ENCODE measurements around the gene LCN15.
"Not testable (repeated sequence)": the region's sequence is repeated elsewhere in the genome, so short reads cannot be mapped to it uniquely, and the experiment has no call there.

The LCN15 gene

GRCh38 chr9:136773386-136774044 is 9.2 kb upstream of the LCN15 start:
- no peak for DNase-seq

DNA sequence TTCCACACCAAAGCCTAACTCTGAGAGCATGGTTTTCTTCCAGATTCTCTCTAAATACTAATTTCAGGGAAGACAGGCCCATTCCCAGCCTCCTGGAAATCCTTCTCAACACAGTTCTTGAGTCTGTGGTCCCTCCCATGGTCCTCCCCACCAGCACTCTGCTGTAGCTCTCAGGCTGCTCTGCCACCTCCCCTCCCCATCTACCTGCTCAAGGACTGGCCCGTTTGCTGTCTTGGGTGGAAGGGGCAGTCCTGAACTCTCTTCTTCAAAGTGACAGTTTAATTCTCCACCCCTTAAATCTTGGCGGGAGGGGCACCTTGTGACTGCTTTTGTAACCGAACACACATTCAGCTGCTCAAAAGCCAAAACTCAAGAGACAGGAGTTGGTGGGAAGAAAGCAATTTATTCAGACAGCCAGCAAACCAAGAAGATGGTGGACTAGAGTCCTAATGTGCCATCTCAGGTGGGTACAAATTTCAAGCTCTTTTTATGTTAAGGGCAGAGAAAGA is 7.6 kb upstream of the LCN15 start:
- no peak for DNase-seq

DNA sequence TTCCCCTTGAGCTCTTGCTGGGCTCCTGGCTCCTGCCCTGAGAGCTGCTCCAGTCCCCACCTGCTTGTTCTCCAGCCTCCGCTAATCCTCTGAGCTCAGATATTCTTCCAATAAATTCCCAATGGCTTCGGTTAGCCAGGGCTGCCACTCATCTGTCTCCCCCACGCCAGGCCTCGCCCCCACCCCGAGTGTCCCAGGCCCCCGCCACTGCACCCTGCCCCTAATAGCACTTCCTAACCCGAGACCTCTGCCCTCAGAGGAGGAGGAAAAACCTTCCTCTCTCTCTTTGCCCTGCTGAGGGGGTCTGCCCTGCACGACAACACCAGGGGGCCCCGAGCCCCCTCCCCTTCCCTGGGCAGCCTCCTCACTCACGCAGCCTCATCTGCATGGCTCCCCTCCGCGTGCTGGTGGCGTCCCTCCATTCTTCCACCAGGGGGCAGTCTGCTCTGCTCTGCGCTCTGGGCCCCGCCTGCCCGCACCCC is 5.4 kb upstream of the LCN15 start:
- DNase-seq: peak; percentile 32

GRCh38 chr9:136766410-136767120 is 2.2 kb upstream of the LCN15 start:
- peak; percentile 34 for DNase-seq

GRCh38 chr9:136765745-136766409 is 1.6 kb upstream of the LCN15 start:
- not testable (repeated sequence) for DNase-seq

DNA sequence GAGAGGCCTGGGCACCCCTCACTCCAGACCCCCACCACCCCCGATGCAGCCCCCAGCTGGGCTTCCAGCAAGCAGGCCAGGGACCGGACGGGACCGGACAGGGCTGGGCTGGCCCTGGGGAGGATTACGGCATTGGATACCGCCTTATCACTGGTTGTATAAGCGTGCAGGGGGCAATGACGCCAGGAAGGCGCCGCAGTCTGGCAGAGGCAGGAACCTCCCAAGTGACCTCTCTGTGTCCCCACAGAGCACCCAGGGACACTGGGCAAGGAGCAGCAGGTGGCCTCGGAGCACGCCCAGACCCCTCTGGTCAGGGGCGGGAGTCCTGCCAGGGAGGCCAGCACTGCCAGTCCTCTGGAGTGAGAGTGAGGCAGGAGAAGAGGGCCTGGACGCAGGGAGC is 723 bp upstream of the LCN15 start:
- no peak for DNase-seq

GRCh38 chr9:136763649-136764035 is 676 bp downstream of the LCN15 start:
- no peak for DNase-seq

GRCh38 chr9:136762915-136763648 is 1.2 kb downstream of the LCN15 start:
- DNase-seq: no peak

DNA sequence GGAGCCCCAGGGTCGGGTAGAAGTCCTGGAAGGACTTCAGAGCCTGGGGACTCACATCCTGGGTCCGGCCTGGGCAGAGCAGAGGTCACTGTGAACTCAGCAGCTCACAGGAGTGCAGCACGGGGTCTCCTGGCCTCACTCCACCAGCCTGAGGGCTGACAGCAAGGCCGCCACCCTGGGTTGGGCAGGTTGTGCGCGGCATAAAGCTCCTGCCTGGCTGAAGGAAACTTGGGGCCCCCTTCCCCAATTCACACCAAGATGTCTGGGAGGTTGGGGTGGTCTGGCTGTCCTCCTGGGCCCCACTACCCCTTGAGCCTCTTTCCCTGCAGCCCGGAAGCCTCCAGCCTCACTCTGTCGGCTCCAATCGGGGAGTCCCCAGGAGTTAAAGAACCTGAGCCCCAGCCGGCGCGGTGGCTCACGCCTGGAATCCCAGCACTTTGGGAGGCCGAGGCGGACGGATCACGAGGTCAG is 2.1 kb downstream of the LCN15 start:
- no peak for DNase-seq

- no peak for DNase-seq
Observed at GRCh38 chr9:136761545-136761981, 2.8 kb downstream of the LCN15 start.

DNA sequence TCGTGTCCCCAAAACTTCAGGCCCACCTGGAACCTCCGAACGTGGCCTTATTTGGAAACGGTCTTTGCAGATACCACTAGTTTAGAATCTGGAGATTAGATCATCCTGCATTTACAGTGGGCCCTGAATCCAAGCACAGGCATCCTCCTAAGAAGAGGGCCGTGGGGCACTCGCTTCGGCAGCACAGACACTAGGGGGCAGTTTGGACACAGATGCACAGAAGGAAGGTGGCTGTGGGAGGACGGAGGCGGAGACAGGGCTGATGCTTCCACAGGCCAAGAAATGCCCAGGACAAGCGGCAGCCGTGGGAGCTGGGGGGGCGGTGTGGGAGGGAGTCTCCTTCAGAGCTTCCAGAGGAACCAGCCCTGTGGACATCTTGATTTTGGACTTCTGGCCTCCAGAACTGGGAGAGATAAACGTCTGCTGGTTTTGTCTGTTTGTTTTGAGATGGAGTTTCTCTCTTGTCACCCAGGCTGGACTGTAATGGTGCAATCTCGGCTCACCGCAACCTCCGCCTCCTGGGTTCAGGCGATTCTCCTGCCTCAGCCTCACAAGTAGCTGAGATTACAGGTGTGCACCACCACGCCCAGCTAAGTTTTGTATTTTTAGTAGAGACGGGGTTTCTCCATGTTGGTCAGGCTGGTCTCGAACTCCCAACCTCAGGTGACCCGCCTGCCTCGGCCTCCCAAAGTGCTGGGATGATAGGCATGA is 3.3 kb downstream of the LCN15 start:
- DNase-seq: peak; percentile 34

- no peak for DNase-seq
Observed at GRCh38 chr9:136760424-136760823, 3.9 kb downstream of the LCN15 start.

- DNase-seq: no peak
Observed at GRCh38 chr9:136759436-136760325, 4.6 kb downstream of the LCN15 start.

GRCh38 chr9:136759001-136759400 is 5.3 kb downstream of the LCN15 start:
- DNase-seq: no peak

DNA sequence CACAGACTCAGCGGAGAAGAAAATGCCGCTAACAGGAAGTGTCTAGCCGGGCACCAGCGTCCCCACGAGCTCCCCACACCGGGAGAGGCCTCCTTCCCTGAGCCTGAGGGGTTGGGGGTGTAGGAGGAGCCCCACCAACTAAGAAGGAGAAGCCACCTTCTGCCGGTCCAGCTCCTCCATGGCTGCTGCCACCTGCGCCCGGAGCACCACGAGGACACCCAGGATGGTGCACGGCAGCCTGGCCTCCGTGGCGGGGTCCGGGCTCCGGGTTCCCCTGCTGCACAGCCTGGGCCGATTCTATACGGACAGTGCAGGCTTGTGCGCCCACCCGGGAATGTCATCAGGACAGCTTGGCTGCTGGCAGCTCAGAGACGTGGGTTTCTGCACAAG is 6.6 kb downstream of the LCN15 start:
- DNase-seq: no peak

DNA sequence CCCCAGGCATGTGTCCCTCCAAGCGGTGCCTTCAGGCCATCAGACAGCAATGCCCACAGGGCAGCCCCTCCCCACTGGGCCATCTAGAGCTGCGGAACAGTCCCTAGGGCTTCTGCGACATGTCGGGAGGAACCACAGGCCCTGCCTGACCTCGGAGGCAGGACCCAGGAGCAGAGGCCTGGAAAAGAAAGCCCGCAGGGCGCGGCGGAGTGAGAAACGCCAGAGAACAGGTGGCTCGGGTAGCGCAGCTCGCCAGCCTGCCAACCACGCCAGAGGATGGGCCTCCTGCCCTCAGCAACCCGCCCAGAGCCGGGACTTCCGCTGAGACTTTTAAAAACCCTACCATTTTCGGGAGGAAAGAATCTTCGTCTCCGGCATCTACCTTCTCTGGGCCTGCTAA is 7.0 kb downstream of the LCN15 start:
- no peak for DNase-seq

DNA sequence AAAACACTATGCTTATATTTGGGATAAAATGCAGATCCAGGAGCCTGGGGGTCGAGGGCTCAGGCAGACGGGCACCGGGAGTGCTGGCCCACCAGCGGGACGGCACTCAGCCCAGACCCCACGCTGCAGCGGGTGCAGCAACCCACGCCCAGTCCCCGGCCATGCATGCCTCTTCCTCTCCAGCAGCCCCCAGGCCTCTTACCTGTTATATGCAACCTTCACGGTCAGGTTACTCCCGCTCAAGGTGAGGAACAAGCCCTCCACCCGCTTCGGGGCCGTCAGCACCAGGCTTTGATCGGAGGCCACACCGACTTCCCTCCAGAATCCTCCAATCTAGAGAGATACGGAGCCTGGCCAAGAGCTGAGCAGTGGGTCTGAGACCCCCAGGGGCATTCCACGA is 7.5 kb downstream of the LCN15 start:
- DNase-seq: no peak

- no peak for DNase-seq
Observed at GRCh38 chr9:136756134-136756438, 8.2 kb downstream of the LCN15 start.

DNA sequence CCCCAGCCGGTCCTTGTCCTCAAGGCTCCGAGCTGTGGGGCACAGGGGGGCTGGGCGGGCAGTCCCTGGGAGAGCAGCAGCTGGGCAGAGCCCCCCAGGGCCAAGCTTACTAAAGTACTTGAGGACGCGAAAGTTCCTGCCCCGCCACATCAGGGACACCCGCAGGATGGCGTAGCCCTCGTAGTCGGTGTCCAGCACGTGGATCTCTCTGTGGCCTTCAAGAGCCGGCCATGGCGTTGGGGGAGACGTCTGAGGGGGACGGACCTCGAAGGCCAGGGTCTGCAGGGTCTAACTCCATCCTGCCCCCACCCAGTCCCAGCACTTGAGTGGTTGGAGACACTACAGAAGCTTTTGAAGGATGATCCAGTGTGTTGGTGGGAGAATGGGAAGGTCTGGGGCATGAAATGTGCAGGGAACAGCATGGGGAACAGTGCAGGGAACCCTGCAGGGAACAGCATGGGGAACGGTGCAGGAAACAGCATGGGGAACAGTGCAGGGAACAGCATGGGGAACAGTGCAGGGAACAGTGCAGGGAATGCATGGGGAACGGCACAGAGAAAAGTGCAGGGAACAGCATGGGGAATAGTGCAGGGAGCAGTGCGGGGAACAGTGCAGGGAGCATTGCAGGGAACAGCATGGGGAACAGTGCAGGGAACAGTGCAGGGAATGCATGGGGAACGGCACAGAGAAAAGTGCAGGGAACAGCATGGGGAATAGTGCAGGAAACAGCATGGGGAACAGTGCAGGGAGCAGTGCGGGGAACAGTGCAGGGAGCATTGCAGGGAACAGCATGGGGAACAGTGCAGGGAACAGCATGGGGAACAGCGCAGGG is 8.8 kb downstream of the LCN15 start:
- not testable (repeated sequence) for DNase-seq

GRCh38 chr9:136754626-136755301 is 9.6 kb downstream of the LCN15 start:
- no peak for DNase-seq
